Liver (tissue), 9 donors: ENCODE results near the gene SERPINB2. TPM values are rescaled to one million over a fixed set of nuclear protein-coding genes. Genes with fewer than 3 reads are reported as not detected.
"Not testable (repeated sequence)": the region's sequence is repeated elsewhere in the genome, so short reads cannot be mapped to it uniquely, and the experiment has no call there.

ENCODE experiments used
- DNase-seq: peaks from one replicate; pipeline ENCODE4 v3.0.0-alpha.2; 2017; ENCODE audit warnings: low spot score
- H3K27ac ChIP-seq, 2 donors: one replicate each; pipeline ENCODE4 v1.7.0; 2013; ENCODE audit warnings: inconsistent platforms in 2 of 2, low read length in 2 of 2, control low read depth in 1 of 2, low read depth in 1 of 2, mild to moderate bottlenecking in 1 of 2
- H3K27me3 ChIP-seq, 4 donors: one replicate each; pipeline versions ENCODE4 v1.6.1 to v1.7.0; 2013; ENCODE audit warnings: low read length in 3 of 4, inconsistent platforms in 1 of 4, mild to moderate bottlenecking in 1 of 4, moderate library complexity in 1 of 4; ENCODE audit not compliant: control insufficient read depth in 4 of 4, insufficient read depth in 4 of 4
- H3K36me3 ChIP-seq, 4 donors: one replicate each; pipeline versions ENCODE4 v1.6.1 to v1.7.0; 2013; ENCODE audit warnings: low read length in 3 of 4, mild to moderate bottlenecking in 3 of 4, low read depth in 1 of 4, moderate library complexity in 1 of 4; ENCODE audit not compliant: control insufficient read depth in 4 of 4, insufficient read depth in 3 of 4
- H3K4me1 ChIP-seq, 4 donors: one replicate each; pipeline versions ENCODE4 v1.6.1 to v1.7.0; 2013; ENCODE audit warnings: low read length in 3 of 4, mild to moderate bottlenecking in 3 of 4, moderate library complexity in 1 of 4; ENCODE audit not compliant: control insufficient read depth in 4 of 4, insufficient read depth in 4 of 4
- H3K4me3 ChIP-seq, 3 donors: one replicate each; pipeline versions ENCODE4 v1.6.1 to v1.7.0; 2013; ENCODE audit warnings: low read length in 3 of 3, control low read depth in 1 of 3, low read depth in 1 of 3, mild to moderate bottlenecking in 1 of 3
- H3K9ac ChIP-seq, 2 donors: one replicate each; pipeline ENCODE4 v1.7.0; 2013; ENCODE audit warnings: low read length in 2 of 2, mild to moderate bottlenecking in 2 of 2, moderate library complexity in 2 of 2, control low read depth in 1 of 2, low read depth in 1 of 2
- H3K9me3 ChIP-seq, 4 donors: one replicate each; pipeline versions ENCODE4 v1.6.1 to v1.7.0; 2013; ENCODE audit warnings: low read length in 3 of 4; ENCODE audit not compliant: control insufficient read depth in 4 of 4
- ATF3 ChIP-seq: IDR thresholded peaks from 2 replicates; pipeline ENCODE4 v1.6.1; 2016; ENCODE audit warnings: antibody characterized with exemption
- CTCF ChIP-seq: fragments of 150-350 bp; IDR thresholded peaks from 2 replicates; pipeline ENCODE4 v1.5.1; 2017; ENCODE audit warnings: improper control_type of control experiment, low read depth, low read length; ENCODE audit not compliant: missing input control
- EGR1 ChIP-seq, 2 donors: IDR thresholded peaks; 2 replicates each; pipeline ENCODE4 v1.6.1; 2016 to 2018; ENCODE audit warnings: antibody characterized with exemption in 2 of 2, low read depth in 2 of 2
- FOXA1 ChIP-seq: IDR thresholded peaks from 2 replicates; pipeline ENCODE4 v1.6.1; 2016; ENCODE audit warnings: antibody characterized with exemption
- FOXA2 ChIP-seq: IDR thresholded peaks from 2 replicates; pipeline ENCODE4 v1.6.1; 2016; ENCODE audit warnings: antibody characterized with exemption
- GABPA ChIP-seq, 2 donors: IDR thresholded peaks in 1 of 2; conservative IDR thresholded peaks in 1 of 2; 2 replicates each; pipeline ENCODE4 v1.6.1; 2016; ENCODE audit warnings: antibody characterized with exemption in 2 of 2, mild to moderate bottlenecking in 1 of 2, moderate library complexity in 1 of 2
- HNF4A ChIP-seq, 2 donors: conservative IDR thresholded peaks; 2 replicates each; pipeline ENCODE4 v1.6.1; 2016; ENCODE audit warnings: antibody characterized with exemption in 2 of 2, mild to moderate bottlenecking in 2 of 2
- HNF4G ChIP-seq: IDR thresholded peaks from 2 replicates; pipeline ENCODE4 v1.6.1; 2016; ENCODE audit warnings: antibody characterized with exemption
- JUND ChIP-seq, 2 donors: IDR thresholded peaks; 2 replicates each; pipeline ENCODE4 v1.6.1; 2016; ENCODE audit warnings: antibody characterized with exemption in 2 of 2
- MAX ChIP-seq: IDR thresholded peaks from 2 replicates; pipeline ENCODE4 v1.6.1; 2016; ENCODE audit warnings: antibody characterized with exemption
- NR2F2 ChIP-seq: IDR thresholded peaks from 2 replicates; pipeline ENCODE4 v1.6.1; 2016; ENCODE audit warnings: antibody characterized with exemption
- RAD21 ChIP-seq, 2 donors: IDR thresholded peaks; 2 replicates each; pipeline ENCODE4 v1.6.1; 2016; ENCODE audit warnings: antibody characterized with exemption in 2 of 2, mild to moderate bottlenecking in 2 of 2
- REST ChIP-seq: IDR thresholded peaks from 2 replicates; pipeline ENCODE4 v1.6.1; 2016; ENCODE audit warnings: antibody characterized with exemption, mild to moderate bottlenecking
- RXRA ChIP-seq, 2 donors: IDR thresholded peaks; 2 replicates each; pipeline ENCODE4 v1.6.1; 2017 to 2018; ENCODE audit warnings: antibody characterized with exemption in 2 of 2, mild to moderate bottlenecking in 1 of 2
- SP1 ChIP-seq: IDR thresholded peaks from 2 replicates; pipeline ENCODE4 v1.6.1; 2018; ENCODE audit warnings: antibody characterized with exemption, mild to moderate bottlenecking
- TAF1 ChIP-seq: conservative IDR thresholded peaks from 2 replicates; pipeline ENCODE4 v1.6.1; 2016; ENCODE audit warnings: antibody characterized with exemption, mild to moderate bottlenecking
- YY1 ChIP-seq: IDR thresholded peaks from 2 replicates; pipeline ENCODE4 v1.6.1; 2016; ENCODE audit warnings: antibody characterized with exemption, mild to moderate bottlenecking
- ZBTB33 ChIP-seq: IDR thresholded peaks from 2 replicates; pipeline ENCODE4 v1.6.1; 2016; ENCODE audit warnings: antibody characterized with exemption
- WGBS: extraction: QIAGEN DNeasy Blood & Tissue Kit; methylation state at CpG from one replicate; pipeline ENCODE4 v1.1.7; 2013; 5-methylcytosine and 5-hydroxymethylcytosine counted together
- polyA plus RNA-seq, 2 donors: library from polyadenylated mRNA; stranded (reverse) in 1 of 2; unstranded in 1 of 2; fragments of 200-250 nt in 1 of 2; fragments of >200 nt in 1 of 2; fragmentation: Nextera tagmentation in 1 of 2; extraction: Ambion mirVana in 1 of 2; gene quantifications; one replicate each; pipeline versions ENCODE4 v1.2.1 to v1.2.3, GENCODE V29; 2013 to 2015
- total RNA-seq, 2 donors: library from RNA; depleted of rRNA; stranded (reverse); fragments of >200 nt; gene quantifications; one replicate each; pipeline ENCODE4 v1.2.3, GENCODE V29; 2014
- donor health status: healthy.
- donor health status: healthy.
- donor health status: healthy.
- donor health status: healthy.
- donor health status: healthy.

The SERPINB2 gene
- total and polyA plus RNA-seq, 4 donors = 0.02 to 1.7 TPM; not detected in 2

- TF ChIP-seq HNF4G (no peak), HNF4A (conservative IDR thresholded peaks at IDR 0.05) (no peak), FOXA2 (no peak), REST (no peak), SP1 (no peak), TAF1 (no peak)
- H3K4me1 ChIP-seq = no peaks in the 10 kb centered on the region
- DNase-seq = no peak
- H3K27ac ChIP-seq = no peak overlapping the region
- no peak overlapping the region for H3K9ac ChIP-seq
- no peaks in the 10 kb centered on the region for H3K27me3 ChIP-seq
- no peaks in the 10 kb centered on the region for H3K9me3 ChIP-seq
- 68% methylated on average over 8 of the region's 8 CpGs for WGBS
- H3K36me3 ChIP-seq = no peaks in the 10 kb centered on the region
- no peak overlapping the region for H3K4me3 ChIP-seq
Observed at GRCh38 chr18:63928331-63928730, 40.8 kb downstream of the SERPINB2 start.

GRCh38 chr18:63929369-63929768 lies 41.9 kb downstream of the SERPINB2 start:
- not testable (repeated sequence) for H3K36me3 ChIP-seq, H3K9me3 ChIP-seq, H3K27me3 ChIP-seq, H3K4me3 ChIP-seq, H3K27ac ChIP-seq, DNase-seq, H3K9ac ChIP-seq, H3K4me1 ChIP-seq

- H3K4me1 ChIP-seq = no peaks in the 10 kb centered on the region
- no peaks in the 10 kb centered on the region for H3K27me3 ChIP-seq
- no peak overlapping the region for H3K9ac ChIP-seq
- H3K4me3 ChIP-seq = no peak overlapping the region
- DNase-seq = no peak
- no peaks in the 10 kb centered on the region for H3K9me3 ChIP-seq
- WGBS = 84% methylated on average over 3 of the region's 3 CpGs
- no peak overlapping the region for H3K27ac ChIP-seq
- H3K36me3 ChIP-seq = no peaks in the 10 kb centered on the region
- TF ChIP-seq SP1 (no peak), RXRA (IDR thresholded peaks at IDR 0.05) (no peak), EGR1 (IDR thresholded peaks at IDR 0.05; ENCODE audit: low read depth in 2 of 2) (no peak), YY1 (no peak), TAF1 (no peak), RAD21 (IDR thresholded peaks at IDR 0.05) (no peak), MAX (no peak), CTCF (no peak), GABPA (IDR thresholded peaks at IDR 0.05 in 1 of 2, conservative IDR thresholded peaks at IDR 0.05 in 1 of 2) (no peak), JUND (IDR thresholded peaks at IDR 0.05) (no peak), FOXA1 (no peak), ATF3 (no peak), HNF4A (conservative IDR thresholded peaks at IDR 0.05) (no peak), NR2F2 (no peak), ZBTB33 (no peak)
Observed at GRCh38 chr18:63930773-63931354, 43.4 kb downstream of the SERPINB2 start.
